HCT116 (cell line): ENCODE results near the gene HTR5A. TPM values are rescaled to one million over a fixed set of nuclear protein-coding genes. Genes with fewer than 3 reads are reported as not detected.

ENCODE experiments used
- ATAC-seq: fragments of 200-7000 bp; cut with Tn5 transposase; 2 replicates; pipeline ENCODE4 v1.9.1; 2020; ENCODE audit warnings: mild to moderate bottlenecking, moderate library complexity
- BruUV-seq: library from RNA; stranded (reverse); fragments of 400-500 nt; replicated peaks from 2 replicates; lab custom pipeline; 2021; lab: Mats Ljungman, UMichigan
- CTCF ChIA-PET: fragments of 300-600 bp; sonication (Branson Sonifier 250); formaldehyde crosslinking; loops from one replicate; lab custom pipeline; 2021; ENCODE audit warnings: antibody characterized with exemption; lab: Charles Lee
- POLR2A ChIA-PET: fragments of 300-600, 350-600 bp; sonication (Branson Sonifier 250); formaldehyde crosslinking; loops from one replicate; lab custom pipeline; 2021; ENCODE audit warnings: antibody characterized with exemption; lab: Charles Lee
- RAD21 ChIA-PET, 2 experiments: fragments of 300-600 bp; sonication (Branson Sonifier 250); formaldehyde crosslinking; loops; one replicate each; lab custom pipeline; 2023; ENCODE audit warnings: low total read pairs in 2 of 2; ENCODE audit not compliant: uncharacterized antibody in 2 of 2, unreplicated experiment in 2 of 2, low non-redundant PET in 1 of 2; lab: Charles Lee
- DNase-seq: peaks from one replicate; pipeline ENCODE4 v3.0.0-alpha.2; 2010; ENCODE audit warnings: low read depth, low spot score
- H2AFZ ChIP-seq: fragments of 200-600 bp; shearing (Covaris generic), sonication (generic); 2 replicates; pipeline ENCODE4 v1.6.1; 2017; ENCODE audit warnings: low read depth, mixed run types, mixed read lengths, antibody characterized with exemption, low read length; ENCODE audit not compliant: poor library complexity, severe bottlenecking
- H3K27ac ChIP-seq: 2 replicates; pipeline ENCODE4 v1.5.1; 2012; ENCODE audit warnings: low read depth, low read length
- H3K27me3 ChIP-seq: fragments of 200-600 bp; sonication (generic); 2 replicates; pipeline ENCODE4 v1.6.1; 2016; ENCODE audit warnings: mixed run types, low read length, mixed read lengths; ENCODE audit not compliant: insufficient read depth
- H3K36me3 ChIP-seq, 2 experiments: fragments of 200-500 bp in 1 of 2; fragments of 200-600 bp in 1 of 2; sonication (Bioruptor generic) in 1 of 2; sonication (generic) in 1 of 2; 2 replicates each; pipeline versions ENCODE4 v1.5.1 to v1.6.1; 2014 to 2016; ENCODE audit warnings: low read length in 2 of 2, inconsistent platforms in 1 of 2, mixed read lengths in 1 of 2, mixed run types in 1 of 2; ENCODE audit not compliant: insufficient read depth in 2 of 2, control insufficient read depth in 1 of 2
- H3K4me1 ChIP-seq, 2 experiments: fragments of 200-600 bp in 1 of 2; sonication (generic) in 1 of 2; 2 replicates each; pipeline versions ENCODE4 v1.5.1 to v1.6.1; 2012 to 2017; ENCODE audit warnings: low read length in 2 of 2, inconsistent platforms in 1 of 2, mild to moderate bottlenecking in 1 of 2, mixed read lengths in 1 of 2, mixed run types in 1 of 2, moderate library complexity in 1 of 2; ENCODE audit not compliant: insufficient read depth in 2 of 2, control insufficient read depth in 1 of 2
- H3K4me2 ChIP-seq: fragments of 200-600 bp; sonication (generic); 2 replicates; pipeline ENCODE4 v1.6.1; 2017; ENCODE audit warnings: mixed run types, low read length, mixed read lengths
- H3K4me3 ChIP-seq, 2 experiments: fragments of 200-600 bp in 1 of 2; sonication (generic) in 1 of 2; replicated peaks in 1 of 2; 2 replicates each; pipeline ENCODE4 v1.5.1; 2011 to 2016; ENCODE audit warnings: low read length in 2 of 2, control low read depth in 1 of 2, low read depth in 1 of 2, mild to moderate bottlenecking in 1 of 2, mixed read lengths in 1 of 2, mixed run types in 1 of 2
- H3K79me2 ChIP-seq: fragments of 200-600 bp; sonication (generic); 2 replicates; pipeline ENCODE4 v1.6.1; 2017; ENCODE audit warnings: mild to moderate bottlenecking, mixed run types, low read length, moderate library complexity, mixed read lengths; ENCODE audit not compliant: insufficient read depth
- H3K9ac ChIP-seq: fragments of 200-600 bp; sonication (generic); 2 replicates; pipeline ENCODE4 v1.6.1; 2016; ENCODE audit warnings: low read length, mixed read lengths
- H3K9me2 ChIP-seq: fragments of 200-600 bp; sonication (generic), shearing (Covaris generic); 2 replicates; pipeline ENCODE4 v1.6.1; 2017; ENCODE audit warnings: mixed run types, mild to moderate bottlenecking, moderate library complexity; ENCODE audit not compliant: insufficient read depth
- H3K9me3 ChIP-seq, 2 experiments: fragments of 200-500 bp in 1 of 2; fragments of 200-600 bp in 1 of 2; sonication (Bioruptor generic) in 1 of 2; sonication (generic) in 1 of 2; 2 replicates each; pipeline ENCODE4 v1.6.1; 2014 to 2017; ENCODE audit warnings: low read length in 2 of 2, mixed read lengths in 2 of 2, inconsistent platforms in 1 of 2, low read depth in 1 of 2, mild to moderate bottlenecking in 1 of 2, mixed run types in 1 of 2, moderate library complexity in 1 of 2; ENCODE audit not compliant: control insufficient read depth in 1 of 2, insufficient read depth in 1 of 2
- H4K20me1 ChIP-seq: fragments of 200-600 bp; sonication (generic), shearing (Covaris generic); 2 replicates; pipeline ENCODE4 v1.6.1; 2017; ENCODE audit warnings: mixed run types, mild to moderate bottlenecking, moderate library complexity; ENCODE audit not compliant: insufficient read depth
- ATF3 ChIP-seq: IDR thresholded peaks from 2 replicates; pipeline ENCODE4 v1.6.1; 2012
- CBX3 ChIP-seq: IDR thresholded peaks from 2 replicates; pipeline ENCODE4 v1.6.1; 2012; ENCODE audit warnings: low read depth
- ELF1 ChIP-seq: IDR thresholded peaks from 2 replicates; pipeline ENCODE4 v1.6.1; 2012; ENCODE audit warnings: low read depth, borderline replicate concordance
- EZH2 ChIP-seq: fragments of 200-600 bp; sonication (generic); IDR thresholded peaks from 2 replicates; pipeline ENCODE4 v1.6.1; 2017; ENCODE audit warnings: antibody characterized with exemption, mixed run types
- EZH2phosphoT487 ChIP-seq: fragments of 200-600 bp; IDR thresholded peaks from 2 replicates; pipeline ENCODE4 v1.6.1; 2018; ENCODE audit warnings: antibody characterized with exemption, borderline replicate concordance
- FOSL1 ChIP-seq: IDR thresholded peaks from 2 replicates; pipeline ENCODE4 v1.6.1; 2012; ENCODE audit warnings: low read depth
- JUND ChIP-seq: IDR thresholded peaks from 2 replicates; pipeline ENCODE4 v1.6.1; 2012
- MAX ChIP-seq: IDR thresholded peaks from 2 replicates; pipeline ENCODE4 v1.6.1; 2012
- POLR2A ChIP-seq: IDR thresholded peaks from 2 replicates; pipeline ENCODE4 v1.7.0; 2011; ENCODE audit warnings: borderline replicate concordance; ENCODE audit not compliant: insufficient read depth, insufficient read length; ENCODE audit errors: extremely low read depth
- SP1 ChIP-seq: IDR thresholded peaks from 2 replicates; pipeline ENCODE4 v1.6.1; 2012; ENCODE audit warnings: low read depth
- YY1 ChIP-seq: IDR thresholded peaks from 2 replicates; pipeline ENCODE4 v1.6.1; 2011; ENCODE audit warnings: low read length, low read depth, moderate library complexity, mild to moderate bottlenecking; ENCODE audit not compliant: insufficient replicate concordance; ENCODE audit errors: extremely low read depth
- intact Hi-C: fragments of 100-400 bp; cut with micrococcal nuclease; formaldehyde crosslinking; loops from 2 replicates; pipeline ENCODE4 v1.10.0; 2022
- total RNA-seq: library from RNA; stranded (reverse); gene quantifications from one replicate; pipeline ENCODE4 v1.2.1, GENCODE V29; 2021; ENCODE audit not compliant: unreplicated experiment
- TF ChIP-seq, protein P1 (sequence below): IDR thresholded peaks from 2 replicates; pipeline ENCODE4 v1.6.1; 2011; ENCODE audit warnings: mild to moderate bottlenecking, low read length, moderate library complexity; ENCODE audit not compliant: insufficient replicate concordance; ENCODE audit errors: extremely low read depth

HTR5A gene
- total RNA-seq, 1 experiment from 2014 or later, result not detected

GRCh38 chr7:155053002-155053401 lies 17.1 kb upstream of the HTR5A start:
- Histone ChIP-seq H4K20me1 (no peaks in the 10 kb centered on the region), H3K4me2 (no peak overlapping the region), H3K9me3 (no peaks in the 10 kb centered on the region), H3K27ac (no peak overlapping the region), H3K4me3 (no peak overlapping the region), H3K4me1 (no peaks in the 10 kb centered on the region), H3K27me3 (peaks cover 3% of the 10 kb centered on the region; the same call in 1 of the 2 replicates), H3K36me3 (no peaks in the 10 kb centered on the region), H2AFZ (no peak overlapping the region), H3K79me2 (no peaks in the 10 kb centered on the region), H3K9ac (no peak overlapping the region), H3K9me2 (no peaks in the 10 kb centered on the region)
- no peak for ATAC-seq
- no TSS peak for BruUV-seq
- RAD21 ChIA-PET, result no interaction called here
- CTCF ChIA-PET, result no interaction called here
- POLR2A ChIA-PET, result no interaction called here
- intact Hi-C loops, result no loop called here
- DNase-seq, result no peak
- no peak for TF ChIP-seq EZH2
- no peak for TF ChIP-seq FOSL1
- no peak for TF ChIP-seq ATF3
- no peak for TF ChIP-seq POLR2A
- no peak for TF ChIP-seq EZH2phosphoT487
- no peak for TF ChIP-seq MAX
- no peak for TF ChIP-seq SP1
- TF ChIP-seq CBX3, result no peak
- TF ChIP-seq YY1, result no peak
- TF ChIP-seq, protein P1, sequence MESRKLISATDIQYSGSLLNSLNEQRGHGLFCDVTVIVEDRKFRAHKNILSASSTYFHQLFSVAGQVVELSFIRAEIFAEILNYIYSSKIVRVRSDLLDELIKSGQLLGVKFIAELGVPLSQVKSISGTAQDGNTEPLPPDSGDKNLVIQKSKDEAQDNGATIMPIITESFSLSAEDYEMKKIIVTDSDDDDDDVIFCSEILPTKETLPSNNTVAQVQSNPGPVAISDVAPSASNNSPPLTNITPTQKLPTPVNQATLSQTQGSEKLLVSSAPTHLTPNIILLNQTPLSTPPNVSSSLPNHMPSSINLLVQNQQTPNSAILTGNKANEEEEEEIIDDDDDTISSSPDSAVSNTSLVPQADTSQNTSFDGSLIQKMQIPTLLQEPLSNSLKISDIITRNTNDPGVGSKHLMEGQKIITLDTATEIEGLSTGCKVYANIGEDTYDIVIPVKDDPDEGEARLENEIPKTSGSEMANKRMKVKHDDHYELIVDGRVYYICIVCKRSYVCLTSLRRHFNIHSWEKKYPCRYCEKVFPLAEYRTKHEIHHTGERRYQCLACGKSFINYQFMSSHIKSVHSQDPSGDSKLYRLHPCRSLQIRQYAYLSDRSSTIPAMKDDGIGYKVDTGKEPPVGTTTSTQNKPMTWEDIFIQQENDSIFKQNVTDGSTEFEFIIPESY, result no peak
- no peak for TF ChIP-seq ELF1
- TF ChIP-seq JUND, result no peak
- TF ChIP-seq, all 23 proteins: peak for 0
